Stimulated activated CD8-positive, alpha-beta memory T cell treated with anti-CD3 and anti-CD28 coated beads, Interleukin-2, amount 100 ng/mL, for 1 hour (primary cell): Measurements from ENCODE around the gene TCHP.

Experiments
- DNase-seq, 2 donors: peaks; one replicate each; pipeline ENCODE4 v3.0.0-alpha.2; 2020; ENCODE audit warnings: low read depth in 2 of 2

TCHP gene

DNA sequence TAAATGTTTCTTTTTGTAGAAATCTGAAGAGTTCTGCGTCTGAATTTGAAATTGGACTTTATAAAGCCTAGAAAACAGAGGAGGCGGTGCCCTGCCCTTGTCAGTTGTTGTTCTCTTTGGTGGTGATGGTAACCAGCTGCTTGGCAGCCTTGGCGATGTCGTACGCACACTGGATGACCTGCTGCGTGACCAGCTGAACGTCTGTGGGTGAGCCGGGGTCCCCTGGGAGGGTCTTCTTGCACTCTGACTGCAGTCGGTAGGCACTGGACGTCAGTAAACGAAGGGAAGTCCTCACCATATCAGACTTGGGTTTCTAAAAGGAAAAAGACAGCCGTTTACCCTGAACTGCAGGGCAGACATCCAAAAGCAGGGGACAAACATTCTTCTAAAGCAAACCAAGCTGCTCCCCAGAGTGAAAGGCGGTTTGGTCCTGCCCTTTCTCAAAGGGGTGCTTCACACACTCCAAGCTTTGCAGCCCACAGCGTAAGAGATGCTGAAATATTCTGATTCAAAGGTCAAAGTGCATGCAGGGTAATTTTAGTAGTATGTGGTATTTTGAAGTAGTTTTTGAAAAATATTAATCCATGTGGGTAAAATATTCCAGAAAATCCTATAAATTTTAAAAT, 32.9 kb downstream of the TCHP start:
- no peak for DNase-seq

DNA sequence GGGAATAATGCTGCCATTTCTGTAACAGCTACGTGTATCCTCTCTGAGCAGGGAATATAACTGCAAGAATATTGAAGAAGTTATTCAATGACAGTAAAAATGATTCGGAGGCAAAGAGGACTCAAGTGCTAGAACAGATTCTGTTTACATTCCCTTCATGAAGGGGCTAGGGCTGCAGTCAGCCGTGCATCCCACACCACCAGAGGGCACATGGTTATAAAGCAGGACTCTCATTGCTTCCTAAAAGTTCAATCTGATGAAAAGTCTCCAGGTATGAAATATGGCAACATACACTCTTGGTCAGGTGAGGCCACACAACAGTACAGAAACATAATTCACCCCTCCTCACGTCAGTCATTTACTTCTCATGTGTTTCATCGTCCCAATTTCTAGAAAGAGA, 34.0 kb downstream of the TCHP start:
- no peak for DNase-seq

DNA sequence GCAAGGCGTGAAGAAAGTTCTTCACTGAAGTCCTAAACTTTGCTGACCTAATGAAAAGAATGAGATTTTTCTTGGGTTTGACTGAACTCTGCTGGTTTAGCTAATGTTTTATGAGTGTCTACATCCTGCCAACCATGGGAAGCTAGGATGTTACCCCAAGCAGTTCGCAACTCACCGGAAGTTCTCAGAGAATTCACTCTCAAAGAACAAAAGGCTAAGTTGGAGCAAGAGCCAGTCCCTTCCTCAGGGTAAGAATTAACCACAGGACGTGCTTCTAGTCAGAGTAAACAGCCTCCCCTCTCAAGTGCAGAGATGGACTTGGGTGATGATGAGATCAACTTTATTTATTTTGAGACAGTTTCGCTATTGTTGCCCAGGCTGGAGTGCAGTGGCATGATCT, 37.3 kb downstream of the TCHP start:
- no peak for DNase-seq

DNA sequence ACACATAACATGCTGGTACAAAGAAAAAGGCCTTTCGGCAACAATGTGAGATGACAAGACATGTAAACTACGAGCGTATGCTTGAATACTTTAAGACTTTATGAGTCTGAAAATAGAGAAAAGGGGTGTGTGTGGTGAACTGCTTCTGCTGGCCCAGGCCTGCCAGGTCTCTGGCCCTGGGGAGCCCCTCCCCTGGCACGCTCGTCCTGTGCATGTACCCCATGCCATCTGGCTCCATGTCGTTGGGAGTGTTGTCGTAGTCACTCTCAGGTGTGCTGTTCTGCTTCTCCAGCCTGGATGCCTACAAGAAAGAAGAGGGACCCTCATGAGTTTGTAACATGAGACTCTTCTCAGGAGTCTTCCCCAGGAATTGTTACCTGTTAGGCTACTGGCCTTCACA, 38.9 kb downstream of the TCHP start:
- no peak for DNase-seq

DNA sequence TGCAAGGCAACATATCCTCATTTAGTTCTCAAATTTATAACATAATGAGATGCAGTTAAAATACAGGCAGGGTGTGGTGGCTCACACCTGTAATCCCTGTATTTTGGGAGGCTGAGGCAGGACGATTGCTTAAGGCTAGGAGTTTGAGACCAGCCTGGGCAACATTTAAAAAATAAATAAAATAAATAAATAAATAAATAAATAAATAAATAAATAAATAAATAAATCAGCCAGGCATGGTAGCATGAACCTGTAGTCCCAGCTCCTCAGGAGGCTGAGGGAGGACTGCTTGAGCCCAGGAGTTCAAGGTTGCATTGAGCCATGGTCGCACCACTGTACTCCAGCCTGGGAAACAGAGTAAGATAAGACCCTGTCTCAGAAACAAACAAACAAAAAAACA, 39.4 kb downstream of the TCHP start:
- DNase-seq = no peak

DNA sequence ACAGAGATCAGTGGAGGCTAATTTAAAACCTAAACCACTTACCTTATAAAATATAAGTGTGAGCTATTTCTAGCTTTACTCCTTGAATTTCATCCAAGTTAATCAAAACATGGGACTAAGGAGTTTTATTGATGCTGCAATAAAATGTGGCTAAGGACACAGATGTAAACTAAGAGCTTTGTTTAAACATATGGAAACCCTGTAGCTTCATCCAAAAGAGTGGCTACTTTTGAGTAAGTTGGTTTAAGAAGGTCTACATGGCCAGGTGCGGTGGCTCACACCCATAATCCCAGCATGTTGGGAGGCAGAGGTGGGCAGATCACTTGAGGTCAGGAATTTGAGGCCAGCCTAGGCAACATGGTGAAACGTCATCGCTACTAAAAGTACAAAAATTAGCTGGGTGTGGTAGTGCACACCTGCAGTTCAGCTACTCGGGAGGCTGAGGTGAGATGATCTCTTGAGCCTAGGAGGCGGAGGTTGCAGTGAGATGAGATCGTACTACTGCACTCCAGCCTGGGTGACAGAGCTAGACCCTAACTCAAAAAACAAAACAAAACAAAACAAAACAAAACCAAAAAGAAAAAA, 40.4 kb downstream of the TCHP start:
- no peak for DNase-seq

DNA sequence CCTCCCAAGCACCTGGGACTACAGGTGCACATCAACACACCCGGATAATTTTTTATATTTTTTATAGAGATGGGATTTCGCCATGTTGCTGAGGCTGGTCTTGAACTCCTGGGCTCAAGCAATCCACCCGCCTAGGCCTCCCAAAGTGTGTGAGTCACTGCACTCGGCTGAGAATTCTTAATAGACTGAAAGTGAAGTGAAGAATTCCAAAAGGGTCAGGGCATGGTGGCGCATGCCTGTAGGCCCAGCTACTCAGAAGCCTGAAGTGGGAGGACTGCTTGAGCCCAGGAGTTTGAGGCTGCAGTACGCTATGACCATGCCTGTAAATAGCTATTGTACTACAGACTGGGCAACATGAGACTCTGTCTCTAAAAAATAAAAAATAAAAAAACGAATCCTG, 43.7 kb downstream of the TCHP start:
- no peak for DNase-seq

DNA sequence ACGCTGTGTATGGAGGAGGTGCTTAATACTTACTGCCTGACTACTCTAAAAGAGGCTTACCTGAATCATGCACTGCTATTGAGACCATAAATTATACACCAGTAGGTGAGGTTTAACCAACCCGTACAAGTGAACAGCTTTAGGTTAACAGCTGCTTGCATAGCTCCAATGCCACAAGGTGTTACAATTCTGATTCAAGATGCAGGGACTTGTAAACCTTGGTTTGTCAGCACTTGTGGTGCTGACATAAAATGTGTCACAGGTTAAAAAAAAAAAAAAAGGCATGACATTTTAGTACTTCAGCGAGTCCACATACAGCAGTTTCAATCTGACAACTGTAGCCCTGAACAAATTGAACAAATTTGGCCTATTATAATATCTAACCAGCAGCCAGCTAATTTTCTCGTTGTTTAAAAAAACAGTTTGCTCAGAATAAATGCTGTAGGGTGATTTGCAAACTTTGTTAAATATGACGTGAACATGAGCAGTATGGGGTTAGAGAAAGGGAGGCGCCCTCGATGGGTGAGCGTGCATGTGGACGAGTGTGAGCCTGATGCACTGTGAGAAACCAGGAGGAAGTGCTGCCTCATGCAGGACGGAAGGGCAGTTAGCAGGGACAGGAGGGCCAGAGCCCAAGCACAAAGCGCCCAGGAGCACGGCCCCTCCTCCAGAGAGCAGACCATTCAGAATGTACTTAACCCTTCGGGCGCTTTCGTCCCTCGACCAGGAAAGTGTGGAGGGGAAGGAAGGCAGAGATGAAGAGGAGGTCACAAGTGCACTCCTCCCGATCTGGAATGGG, 44.7 kb downstream of the TCHP start:
- DNase-seq = no peak

DNA sequence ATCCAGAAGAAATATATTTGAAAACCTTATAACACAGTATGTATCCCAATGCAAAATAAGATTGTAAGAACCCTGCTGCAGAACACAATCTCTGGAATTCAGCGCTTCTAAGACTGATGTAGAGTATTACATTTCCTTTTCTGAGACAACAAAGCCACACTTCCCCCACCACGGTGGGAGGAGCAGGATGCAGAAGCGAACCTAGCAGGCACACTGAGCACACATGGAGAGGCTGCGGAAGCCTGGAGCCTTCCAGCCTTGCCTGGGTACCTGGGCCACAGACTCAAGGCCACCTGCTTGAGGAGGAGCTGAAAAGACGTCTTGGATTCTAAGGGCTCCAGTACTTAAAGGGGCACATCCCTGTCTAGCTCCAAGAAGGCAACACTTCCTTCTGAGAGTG, 46.4 kb downstream of the TCHP start:
- DNase-seq = no peak

DNA sequence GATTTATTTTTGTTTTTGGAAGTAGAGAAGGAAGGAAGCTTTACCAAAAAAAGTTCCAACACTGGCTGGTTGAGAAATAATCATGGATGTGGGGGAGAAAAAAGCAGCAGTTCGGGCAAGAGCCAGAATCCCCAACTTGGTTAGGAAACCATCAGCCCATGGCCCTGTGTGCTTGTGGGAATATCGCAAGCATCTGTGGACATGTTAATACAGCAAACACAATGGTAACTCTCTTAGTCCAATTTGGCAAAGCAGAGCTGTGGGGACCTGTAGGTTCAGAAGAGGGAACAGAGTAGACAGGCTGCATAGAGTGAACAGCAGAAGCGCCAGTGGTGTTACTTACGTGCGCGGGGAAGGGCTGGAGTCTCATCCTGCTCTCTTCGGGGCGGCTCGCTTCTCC, 46.8 kb downstream of the TCHP start:
- no peak for DNase-seq

DNA sequence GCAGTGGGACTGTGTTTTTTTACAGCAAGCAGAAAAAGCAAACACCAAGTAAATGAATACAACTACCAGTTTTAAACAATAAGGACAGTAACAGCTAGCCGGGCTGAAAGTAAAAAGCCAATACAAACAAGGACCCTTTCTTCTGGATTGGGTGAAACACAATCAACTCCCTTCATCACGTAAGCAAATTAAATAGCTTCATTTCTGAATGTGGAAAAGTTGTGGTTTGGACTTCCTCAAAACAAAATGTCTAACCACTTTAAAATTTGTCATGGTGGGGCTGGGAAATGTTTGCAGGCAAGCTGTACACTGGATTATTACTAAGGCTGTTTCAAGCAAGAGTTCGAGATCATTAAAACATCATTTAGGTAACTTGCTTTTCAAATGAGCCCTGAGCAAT, 47.4 kb downstream of the TCHP start:
- no peak for DNase-seq

DNA sequence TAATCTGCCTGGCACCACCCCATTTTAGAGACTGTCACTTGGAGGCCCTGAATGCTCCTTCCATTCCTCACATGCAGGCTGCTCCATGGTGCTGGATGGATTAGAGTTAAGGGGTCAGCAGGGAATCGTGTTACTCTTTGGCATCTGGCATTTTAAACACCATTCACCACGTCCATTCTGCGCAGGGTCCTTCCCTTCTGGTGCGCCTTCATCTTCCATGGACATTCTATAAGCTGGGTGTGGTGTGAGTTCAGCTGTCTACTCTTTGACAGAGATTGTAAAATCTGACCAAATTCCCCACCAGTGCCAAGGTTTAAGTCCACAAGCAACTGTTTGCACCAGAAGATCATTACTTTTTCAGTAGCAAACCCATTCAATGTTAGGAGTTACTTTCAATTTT, 48.3 kb downstream of the TCHP start:
- DNase-seq = no peak

DNA sequence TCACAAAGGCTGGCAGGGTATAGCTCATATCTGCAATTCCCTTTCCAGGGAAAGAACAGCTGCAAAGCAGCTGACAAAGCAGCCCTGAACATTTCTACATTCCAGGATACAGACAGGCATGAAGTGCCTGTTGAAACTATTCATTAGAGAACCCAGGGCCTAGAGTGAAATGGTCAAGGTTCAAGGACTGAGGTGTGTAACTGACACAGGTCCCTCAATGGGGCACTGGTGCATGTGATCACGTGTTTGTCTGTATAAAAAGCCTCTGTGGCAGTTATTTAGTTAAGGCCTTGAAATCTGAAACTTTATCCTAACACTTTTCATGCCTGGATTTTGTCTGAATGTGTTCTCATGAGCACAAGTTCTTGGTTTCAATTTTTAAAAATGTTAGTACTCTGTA, 49.0 kb downstream of the TCHP start:
- DNase-seq = no peak

DNA sequence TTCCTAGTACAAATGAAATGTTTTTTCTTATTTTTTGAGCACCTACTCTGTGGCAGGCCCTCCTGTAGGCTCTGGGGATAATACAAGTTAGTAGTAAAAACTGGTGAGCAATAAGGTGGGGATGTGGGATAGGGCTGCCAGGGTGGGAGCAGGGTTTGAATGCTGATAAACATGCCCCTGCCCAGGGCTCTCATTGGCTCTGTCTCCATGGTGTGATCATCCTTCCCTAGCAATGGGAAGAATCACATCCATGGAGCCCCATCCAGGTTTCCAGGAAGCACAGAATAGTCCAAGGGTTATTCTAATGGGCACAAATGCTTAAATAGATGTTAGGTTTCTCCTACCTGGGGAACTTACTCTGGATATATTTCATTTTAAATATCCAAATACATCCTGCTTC, 50.6 kb downstream of the TCHP start:
- no peak for DNase-seq

DNA sequence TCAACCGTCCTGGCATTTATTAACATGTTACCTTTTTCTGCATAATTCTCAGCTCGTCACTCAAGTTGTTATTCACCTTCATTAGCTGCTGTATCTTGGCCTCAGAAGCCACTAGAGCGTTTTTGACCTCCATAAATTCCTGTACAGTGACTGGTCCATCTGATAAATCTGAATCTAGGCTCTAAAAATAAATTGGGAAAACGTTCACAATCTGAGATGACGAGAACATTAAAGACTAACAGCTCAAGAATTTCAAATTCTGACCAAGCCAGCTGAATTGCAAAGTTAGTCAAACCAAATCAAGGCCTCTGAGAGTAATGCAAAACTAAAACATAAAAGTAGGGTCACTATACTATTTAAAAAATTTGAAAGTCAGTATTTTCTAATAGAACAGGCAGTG, 51.1 kb downstream of the TCHP start:
- no peak for DNase-seq

DNA sequence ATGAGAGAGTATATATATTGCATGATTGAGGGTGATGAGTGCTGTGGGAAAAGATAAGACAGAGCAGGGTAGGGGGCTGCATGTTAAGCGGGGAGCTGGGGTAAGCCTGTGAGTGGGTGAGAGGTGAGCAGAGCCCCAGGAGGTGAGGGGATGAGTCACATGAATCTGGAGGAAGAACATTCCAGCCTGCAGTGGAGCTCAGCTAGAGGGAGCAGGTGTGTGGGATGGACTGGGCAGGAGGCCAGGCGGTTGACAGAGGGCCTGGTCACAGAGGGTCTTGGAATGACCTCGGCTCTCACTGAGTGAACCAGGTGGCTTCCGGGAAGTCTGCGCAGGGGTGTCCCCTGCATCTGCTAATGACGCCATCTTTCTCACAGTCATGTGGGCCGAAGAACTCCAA, 51.7 kb downstream of the TCHP start:
- DNase-seq = no peak

DNA sequence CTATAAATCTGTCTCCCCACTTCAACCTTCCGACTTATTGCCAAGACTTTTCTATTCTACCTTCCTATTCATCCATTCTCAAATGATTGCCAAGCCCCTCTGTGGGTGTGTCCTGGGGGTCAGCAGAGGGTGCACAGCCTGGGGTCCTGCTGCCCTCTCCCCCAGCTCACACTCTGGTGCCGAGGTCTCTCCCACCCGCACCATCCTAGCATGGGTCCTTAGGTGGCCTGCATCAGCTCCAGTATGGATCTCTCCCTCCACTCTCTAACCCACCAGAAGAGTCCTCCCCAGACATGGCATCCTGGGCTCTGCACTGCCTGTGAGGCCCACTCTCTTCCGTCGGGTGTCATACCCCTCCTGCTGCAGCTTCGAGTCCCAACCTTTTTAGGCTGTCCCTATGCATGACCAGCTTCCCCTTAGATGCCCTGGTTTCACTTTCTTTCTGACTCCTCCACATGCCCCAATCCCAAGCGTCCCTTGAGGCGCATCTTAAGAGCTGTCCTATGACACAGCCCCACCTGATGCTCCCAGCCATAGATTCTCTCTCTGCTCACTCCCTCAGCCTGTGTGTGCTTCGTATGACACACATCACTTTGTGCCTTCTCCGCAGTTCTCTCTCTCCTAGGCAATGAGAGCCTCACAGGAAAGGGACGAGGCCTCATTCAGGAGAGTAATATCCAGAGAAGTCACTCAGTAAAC, 52.2 kb downstream of the TCHP start:
- no peak for DNase-seq

DNA sequence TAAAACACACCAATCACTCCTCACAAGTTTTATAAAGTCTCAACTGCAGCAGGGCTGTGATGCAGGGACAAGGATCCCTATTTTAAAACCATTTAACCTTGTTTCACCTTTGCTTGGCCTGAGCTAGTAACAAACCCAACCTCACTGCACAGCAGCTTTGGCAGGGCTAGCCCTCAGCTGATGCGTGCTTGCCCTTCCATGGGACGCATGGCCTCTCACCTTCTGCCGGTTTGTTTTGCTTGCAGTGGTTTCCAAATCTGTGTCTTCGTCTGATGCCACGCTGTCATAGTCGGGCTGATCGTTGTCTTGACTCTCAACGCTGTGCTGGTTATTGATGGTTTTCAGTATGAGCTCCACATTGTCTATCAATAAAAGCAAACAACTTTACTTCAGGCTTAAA, 52.8 kb downstream of the TCHP start:
- DNase-seq = no peak

DNA sequence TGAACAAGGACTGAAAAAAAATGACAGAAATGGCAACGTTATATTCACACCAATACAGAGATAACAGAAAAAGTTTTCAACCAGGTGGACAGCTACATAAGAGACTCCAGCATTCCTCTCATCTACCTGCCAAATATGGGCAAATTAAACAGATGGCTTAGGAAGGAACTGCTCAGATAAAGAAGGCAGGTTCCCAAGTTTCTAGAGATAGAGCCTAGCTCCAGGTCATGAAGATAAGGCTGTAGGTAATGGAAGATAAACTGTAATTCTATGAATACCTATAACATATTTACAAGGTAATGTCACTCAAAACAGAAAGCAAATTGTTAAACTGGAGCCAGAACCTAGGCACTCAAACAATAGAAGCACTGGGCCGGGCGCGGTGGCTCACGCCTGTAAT, 53.6 kb downstream of the TCHP start:
- DNase-seq = no peak

DNA sequence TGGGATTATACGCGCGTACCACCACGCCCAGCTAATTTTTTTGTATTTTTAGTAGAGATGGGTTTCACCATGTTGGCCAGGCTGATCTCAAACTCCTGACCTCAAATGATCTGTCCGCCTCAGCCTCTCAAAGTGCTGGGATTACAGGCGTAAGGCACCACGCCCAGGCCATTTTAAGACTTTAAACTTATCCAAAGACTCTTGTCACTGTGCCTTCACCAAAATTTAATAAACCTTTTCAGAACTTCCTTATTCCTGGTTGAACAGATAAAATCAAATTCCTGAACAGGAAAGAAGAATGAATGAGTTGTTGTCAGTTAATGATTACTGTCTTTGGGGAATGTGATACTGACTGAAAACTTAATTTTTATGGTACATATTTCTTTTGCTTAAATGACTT, 58.3 kb downstream of the TCHP start:
- DNase-seq = no peak

DNA sequence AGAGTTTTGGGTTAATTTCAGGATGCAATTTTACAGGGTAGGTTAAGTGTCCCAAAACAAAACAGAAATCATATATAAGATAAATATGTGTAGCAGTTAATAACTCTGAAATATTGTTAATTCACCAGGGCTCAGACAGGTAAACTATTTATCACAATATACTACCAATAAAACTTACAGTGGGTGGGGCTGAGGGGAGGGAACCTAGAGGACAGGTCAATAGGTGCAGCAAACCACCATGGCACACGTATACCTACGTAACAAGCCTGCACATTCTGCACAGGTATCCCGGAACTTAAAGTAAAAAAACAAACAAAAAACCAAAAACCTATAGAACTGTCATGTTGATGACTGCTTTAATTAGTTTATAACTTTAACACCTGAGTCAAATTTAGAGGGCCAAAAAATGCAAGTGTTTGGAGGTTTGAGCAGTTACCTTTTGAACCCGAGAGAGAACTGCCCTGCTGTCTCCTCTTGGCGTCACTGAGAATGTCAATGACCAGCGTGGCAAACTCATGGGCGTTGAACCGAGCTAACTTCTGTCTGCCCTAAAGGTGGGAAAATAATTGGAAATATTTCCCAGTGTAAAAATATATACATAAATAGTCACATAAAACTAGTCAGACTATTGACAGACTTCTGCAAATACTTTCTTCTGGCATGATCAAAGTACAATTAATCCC, 59.5 kb downstream of the TCHP start:
- DNase-seq = no peak

DNA sequence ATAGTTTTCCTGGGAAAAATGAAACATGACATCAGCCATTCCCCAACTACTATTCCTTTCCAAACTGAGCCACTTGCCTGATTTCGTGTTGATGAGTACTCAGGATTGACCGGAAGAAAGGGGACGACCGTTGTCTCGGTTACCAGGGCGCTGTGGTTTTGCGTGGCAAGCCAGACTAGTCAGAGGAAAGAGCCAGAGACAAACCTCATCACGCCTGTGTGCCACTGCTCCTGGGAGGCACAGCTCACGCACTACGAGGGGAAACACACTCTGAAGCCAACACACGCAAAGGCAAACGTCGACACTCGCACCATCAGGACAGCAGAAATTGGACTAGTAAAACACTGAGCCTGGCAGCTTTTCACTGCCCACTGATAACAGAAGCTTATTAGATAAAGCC, 61.1 kb downstream of the TCHP start:
- no peak for DNase-seq
